ENCODE data around the gene MTRR.

GRCh38 chr5:7871653-7872052 is 2.7 kb downstream of the MTRR start:
- TF ChIP-seq EZH2 (IDR thresholded peaks at IDR 0.05): no peak
- no peak for TF ChIP-seq POLR2AphosphoS5 (IDR thresholded peaks at IDR 0.05; ENCODE audit: borderline replicate concordance, low read depth, low read length)

Data from SK-N-MC (cell line).